ENCODE data around the gene ZNF44.

The ZNF44 gene

GRCh38 chr19:12260861-12261260, 33.8 kb downstream of the ZNF44 start:
- DNase-seq, result no peak

- DNase-seq, result no peak
Observed at GRCh38 chr19:12260236-12260635, 34.4 kb downstream of the ZNF44 start.

GRCh38 chr19:12255372-12255771, 39.3 kb downstream of the ZNF44 start:
- no peak for DNase-seq

GRCh38 chr19:12247644-12248222, 47.0 kb downstream of the ZNF44 start:
- no peak for DNase-seq

GRCh38 chr19:12244370-12244769, 50.3 kb downstream of the ZNF44 start:
- DNase-seq, result no peak

- no peak for DNase-seq
Observed at GRCh38 chr19:12237143-12237839, 57.4 kb downstream of the ZNF44 start.

- DNase-seq, result no peak
Observed at GRCh38 chr19:12232961-12233360, 61.7 kb downstream of the ZNF44 start.

GRCh38 chr19:12230751-12231733, 63.6 kb downstream of the ZNF44 start:
- no peak for DNase-seq

GRCh38 chr19:12229990-12230389, 64.7 kb downstream of the ZNF44 start:
- DNase-seq, result no peak

GRCh38 chr19:12224676-12225075, 70.0 kb downstream of the ZNF44 start:
- DNase-seq, result no peak

- DNase-seq, result no peak
Observed at GRCh38 chr19:12222980-12223630, 71.6 kb downstream of the ZNF44 start.
